ENCODE data around the gene TEX52. TPM values are rescaled to one million over a fixed set of nuclear protein-coding genes. Genes with fewer than 3 reads are reported as not detected.

Gene TEX52
- total and polyA plus RNA-seq, 2 of the 13 experiments (the other 11 are each of a cell fraction or from before 2014, with no cell fraction given): 0.05 TPM; not detected in 1

- intact Hi-C loops (cut with micrococcal nuclease; ENCODE audit: unreplicated experiment): no loop called here
- POLR2A ChIA-PET: no interaction called here
- H3K27ac ChIP-seq (ENCODE audit: extremely low read length, insufficient read depth, low read length): no peak overlapping the region
- no peaks in the 10 kb centered on the region for H4K20me1 ChIP-seq (ENCODE audit: insufficient read depth, low read length)
- DNase-seq (ENCODE audit: low spot score) (peak; percentile 48), ATAC-seq (peak; percentile 60), FAIRE-seq (peak; percentile 75)
- no peak overlapping the region for H2AFZ ChIP-seq (ENCODE audit: low read length)
- H3K9ac ChIP-seq (ENCODE audit: insufficient read depth, low read depth, low read length): no peak overlapping the region
- H3K9me3 ChIP-seq (ENCODE audit: low read length): no peaks in the 10 kb centered on the region
- peaks cover 31% of the 10 kb centered on the region for H3K4me1 ChIP-seq (ENCODE audit: insufficient read depth, low read length)
- H3K4me2 ChIP-seq (ENCODE audit: low read depth, low read length): no peak overlapping the region
- peaks cover 4 to 11% of the 10 kb centered on the region in 2 experiments for H3K36me3 ChIP-seq (replicated peaks in 1 of 2; ENCODE audit: control insufficient read depth in 1 of 2, insufficient read depth in 2 of 2, low read length in 2 of 2)
- no peaks in the 10 kb centered on the region for H3K27me3 ChIP-seq (ENCODE audit: control insufficient read depth in 1 of 2, insufficient read depth in 2 of 2, low read length in 2 of 2)
- 35% methylated on average over 11 of the region's 11 CpGs for WGBS (ENCODE audit: low lambda C conversion rate)
- BruUV-seq (replicated peaks): no TSS peak
- H3K4me3 ChIP-seq (replicated peaks in 1 of 3; ENCODE audit: insufficient read depth in 1 of 3, low read depth in 2 of 3, low read length in 3 of 3): no peak overlapping the region
- CTCF ChIA-PET (ENCODE audit: low intra/inter-chr PET ratio, low total read pairs): interaction anchor here (1.3 kb wide), 1 partner anchor 91 kb away, joined by 5 read pairs; no protein-coding TSS in a partner anchor
- in situ Hi-C loops (cut with HindIII; ENCODE audit: extremely low pct_ligation_motif_present, low pct_unique_long_range_greater_than_20kb): no loop called here
- no peaks in the 10 kb centered on the region for H3K79me2 ChIP-seq (ENCODE audit: insufficient read depth, low read length)
- no peak for TF ChIP-seq GTF3A (CRISPR knock-in tag; conservative IDR thresholded peaks at IDR 0.05)
- no peak for TF ChIP-seq EEA1 (CRISPR knock-in tag; IDR thresholded peaks at IDR 0.05; ENCODE audit: borderline replicate concordance)
- no peak for TF ChIP-seq ZNF143 (CRISPR knock-in tag; IDR thresholded peaks at IDR 0.05)
- no peak for TF ChIP-seq MXD3 (CRISPR knock-in tag; IDR thresholded peaks at IDR 0.05)
- no peak for TF ChIP-seq ZNF274 (CRISPR knock-in tag; IDR thresholded peaks at IDR 0.05)
- peak; percentile 82 for TF ChIP-seq CTCF (CRISPR knock-in tag; IDR thresholded peaks at IDR 0.05)
- 0 out of 4 replicates have a peak, but pooled peaks of 1 of the 2 experiments have one; percentile 35 for TF ChIP-seq HMGXB4 (CRISPR knock-in tag; IDR thresholded peaks at IDR 0.05; ENCODE audit: borderline replicate concordance in 1 of 2, low read depth in 1 of 2)
- no peak for TF ChIP-seq ZBTB14 (CRISPR knock-in tag; IDR thresholded peaks at IDR 0.05)
- peak; percentile 33 for TF ChIP-seq TEAD3 (CRISPR knock-in tag; optimal IDR thresholded peaks at IDR 0.05; ENCODE audit: borderline replicate concordance)
- no peak for TF ChIP-seq MTA1 (CRISPR knock-in tag; IDR thresholded peaks at IDR 0.05; ENCODE audit: borderline replicate concordance)
- peak; percentile 81 for TF ChIP-seq XRCC5 (optimal IDR thresholded peaks at IDR 0.05; ENCODE audit: low read length)
- peak; percentile 56 for TF ChIP-seq STAG1 (CRISPR knock-in tag; IDR thresholded peaks at IDR 0.05)
- TF ChIP-seq SIN3B (IDR thresholded peaks at IDR 0.05; ENCODE audit: low read length): no peak
- TF ChIP-seq ZNF879 (CRISPR knock-in tag; IDR thresholded peaks at IDR 0.05): no peak
- no peak for TF ChIP-seq ZNF552 (CRISPR knock-in tag; IDR thresholded peaks at IDR 0.05; ENCODE audit: borderline replicate concordance)
- TF ChIP-seq ZNF687 (CRISPR knock-in tag; IDR thresholded peaks at IDR 0.05): peak; percentile 28; the same call in 1 of the 2 replicates
These were observed 3.2 kb downstream of the TEX52 start for GRCh38 chr12:2853626-2854025.

All from HepG2 (cell line).